GM10248 (cell line): ENCODE measurements around the gene SLC25A42.

Source experiments
- CTCF ChIA-PET: fragments of 300-600 bp; sonication (Branson Sonifier 250); formaldehyde crosslinking; extraction: SDS; loops from one replicate; lab custom pipeline; 2021; ENCODE audit warnings: antibody characterized with exemption; lab: Yijun Ruan, JAX
- POLR2A ChIA-PET: fragments of 350-650 bp; sonication (Branson Sonifier 250); formaldehyde crosslinking; extraction: SDS; loops from one replicate; lab custom pipeline; 2020; ENCODE audit warnings: antibody characterized with exemption; lab: Yijun Ruan, JAX
- DNase-seq: peaks from one replicate; pipeline ENCODE4 v3.0.0; 2012; ENCODE audit errors: extremely low spot score
- CTCF ChIP-seq: IDR thresholded peaks from 2 replicates; pipeline ENCODE4 v1.5.1; 2012; ENCODE audit warnings: mild to moderate bottlenecking, low read depth; ENCODE audit errors: extremely low read depth, missing control alignments, control extremely low read depth

SLC25A42 gene

GRCh38 chr19:19115954-19116353, 52.2 kb downstream of the SLC25A42 start:
- CTCF ChIA-PET, result interaction anchor here (0.8 to 1.5 kb wide), 12 partner anchors 10 to 61 kb away, joined by 3 to 5 read pairs (median 3); no protein-coding TSS in a partner anchor
- TF ChIP-seq CTCF, result peak; percentile 64
- POLR2A ChIA-PET, result interaction anchor here (0.5 kb wide), 1 partner anchor 526 kb away, joined by 8 read pairs; no protein-coding TSS in a partner anchor
- DNase-seq, result peak; percentile 74

GRCh38 chr19:19119325-19120237, 55.8 kb downstream of the SLC25A42 start:
- POLR2A ChIA-PET, result no interaction called here
- no peak for DNase-seq
- no peak for TF ChIP-seq CTCF
- CTCF ChIA-PET, result no interaction called here

- peak; percentile 24 for DNase-seq
- ChIA-PET CTCF (no interaction called here), POLR2A (no interaction called here)
- TF ChIP-seq CTCF, result no peak
Observed at GRCh38 chr19:19120308-19121231, 56.8 kb downstream of the SLC25A42 start.

GRCh38 chr19:19121371-19121770, 57.6 kb downstream of the SLC25A42 start:
- ChIA-PET CTCF (no interaction called here), POLR2A (no interaction called here)
- no peak for TF ChIP-seq CTCF

GRCh38 chr19:19122902-19123301, 59.1 kb downstream of the SLC25A42 start:
- ChIA-PET CTCF (no interaction called here), POLR2A (no interaction called here)
- no peak for DNase-seq

More at GRCh38 chr19:19121371-19121770, 57.6 kb downstream of the SLC25A42 start:
- DNase-seq, result no peak

More at GRCh38 chr19:19122902-19123301, 59.1 kb downstream of the SLC25A42 start:
- no peak for TF ChIP-seq CTCF
